M059J (cell line): Measurements from ENCODE around the gene PIM3. TPM values are rescaled to one million over a fixed set of nuclear protein-coding genes. Genes with fewer than 3 reads are reported as not detected.
"Not testable (repeated sequence)": the region's sequence is repeated elsewhere in the genome, so short reads cannot be mapped to it uniquely, and the experiment has no call there.

Experiments used
- DNase-seq: peaks from one replicate; pipeline ENCODE4 v3.0.0-alpha.2; 2012; ENCODE audit warnings: low read depth
- total RNA-seq: library from RNA; depleted of rRNA; stranded (reverse); fragments of >200 nt; shearing (Covaris generic); gene quantifications from 2 replicates; pipeline ENCODE4 v1.2.3, GENCODE V29; 2014

Gene PIM3
- total RNA-seq, 1 experiment from 2014 or later, result 44.2 TPM

DNA sequence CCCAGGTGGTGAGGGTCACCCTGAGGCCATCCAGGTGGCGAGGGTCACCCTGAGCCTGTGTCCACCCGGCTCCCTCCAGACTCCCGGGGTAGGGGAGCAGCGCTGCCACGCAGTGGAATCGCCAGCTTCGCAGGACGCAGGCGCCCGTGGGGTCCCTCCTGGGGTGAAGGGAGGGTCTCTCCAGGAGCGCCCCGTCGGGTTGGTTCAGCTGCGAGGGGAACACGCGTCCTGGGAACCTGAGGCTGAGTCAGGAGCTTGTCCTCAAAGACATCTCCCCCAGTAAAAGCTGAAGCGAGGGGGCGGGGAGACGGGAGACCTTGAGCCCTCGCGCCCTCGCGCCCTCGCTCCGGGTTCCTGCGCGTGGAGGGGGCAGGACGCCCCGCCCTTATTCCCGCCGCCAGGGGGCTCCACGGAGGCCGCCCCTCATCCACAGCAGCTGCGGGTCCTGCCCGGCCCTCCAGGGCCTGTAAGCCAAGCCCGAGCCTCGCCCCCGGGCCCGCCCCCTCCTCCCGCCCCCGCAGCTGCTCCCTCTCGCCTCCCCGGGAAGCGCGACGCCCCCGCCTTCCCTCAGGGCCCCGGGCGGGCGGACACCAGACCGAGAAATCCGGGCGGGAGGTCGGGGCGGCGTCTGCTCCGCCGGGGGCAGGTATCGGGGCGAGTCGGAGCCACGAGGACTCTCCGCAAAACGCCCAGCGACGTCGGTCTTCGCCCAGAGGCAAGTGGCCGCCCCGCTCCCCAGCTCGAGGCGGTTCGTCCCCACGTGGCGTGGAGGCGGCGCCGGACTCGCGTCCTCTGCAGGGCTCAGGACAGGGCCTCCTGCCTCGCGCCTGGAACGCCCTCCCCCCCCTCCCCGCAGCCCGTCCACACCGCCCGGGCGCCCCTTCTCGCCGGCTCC, 22.8 kb downstream of the PIM3 start:
- DNase-seq, result no peak

DNA sequence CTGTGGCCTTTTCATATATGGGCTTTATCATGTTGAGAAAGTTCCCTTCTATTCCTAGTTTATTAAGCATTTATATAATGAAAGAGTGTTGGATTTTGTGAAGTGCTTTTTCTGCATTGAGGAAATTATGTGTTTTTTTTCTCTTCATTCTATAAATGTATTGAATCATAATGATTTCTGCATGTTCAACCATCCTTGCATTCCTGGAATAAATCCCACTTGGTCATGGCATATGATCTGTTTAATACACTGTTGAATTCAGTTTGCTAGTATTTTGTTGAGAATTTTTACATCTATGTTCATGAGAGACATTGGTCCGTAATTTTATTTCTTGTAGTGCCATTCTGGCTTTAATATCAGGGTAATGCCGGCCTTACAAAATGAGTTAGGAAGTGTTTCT, 25.8 kb downstream of the PIM3 start:
- DNase-seq, result no peak

DNA sequence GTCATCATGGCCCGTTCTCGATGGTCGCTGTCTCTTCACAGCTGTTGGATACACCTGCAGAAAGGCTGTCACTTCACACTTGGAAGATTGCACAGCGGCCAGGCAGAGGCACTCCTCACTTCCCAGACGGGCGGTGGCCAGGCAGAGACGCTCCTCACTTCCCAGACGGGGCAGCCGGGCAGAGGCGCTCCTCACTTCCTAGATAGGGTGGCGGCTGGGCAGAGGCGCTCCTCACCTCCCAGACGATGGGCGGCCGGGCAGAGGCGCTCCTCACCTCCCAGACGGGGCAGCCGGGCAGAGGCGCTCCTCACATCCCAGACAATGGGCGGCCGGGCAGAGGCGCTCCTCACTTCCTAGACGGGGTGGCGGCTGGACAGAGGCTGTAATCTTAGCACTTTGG, 29.3 kb downstream of the PIM3 start:
- DNase-seq, result not testable (repeated sequence)

DNA sequence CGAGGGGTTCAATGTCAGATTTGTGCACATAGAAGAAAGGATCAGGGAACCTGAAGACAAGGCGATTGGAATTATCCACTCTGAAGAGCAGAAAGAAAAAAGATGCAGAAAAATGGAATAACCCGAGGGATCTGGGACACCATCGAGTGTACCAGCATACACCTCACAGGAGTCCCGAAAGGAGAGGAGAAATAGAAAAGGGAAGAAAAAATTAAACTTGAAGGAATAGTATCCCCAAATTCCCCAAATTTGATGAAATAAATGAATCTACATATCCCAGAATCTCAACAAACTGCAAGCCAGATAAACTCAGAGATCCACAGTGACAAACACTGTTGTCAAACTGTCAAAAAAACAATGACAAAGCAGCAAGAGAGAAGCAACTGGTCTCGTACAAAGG, 30.6 kb downstream of the PIM3 start:
- no peak for DNase-seq

DNA sequence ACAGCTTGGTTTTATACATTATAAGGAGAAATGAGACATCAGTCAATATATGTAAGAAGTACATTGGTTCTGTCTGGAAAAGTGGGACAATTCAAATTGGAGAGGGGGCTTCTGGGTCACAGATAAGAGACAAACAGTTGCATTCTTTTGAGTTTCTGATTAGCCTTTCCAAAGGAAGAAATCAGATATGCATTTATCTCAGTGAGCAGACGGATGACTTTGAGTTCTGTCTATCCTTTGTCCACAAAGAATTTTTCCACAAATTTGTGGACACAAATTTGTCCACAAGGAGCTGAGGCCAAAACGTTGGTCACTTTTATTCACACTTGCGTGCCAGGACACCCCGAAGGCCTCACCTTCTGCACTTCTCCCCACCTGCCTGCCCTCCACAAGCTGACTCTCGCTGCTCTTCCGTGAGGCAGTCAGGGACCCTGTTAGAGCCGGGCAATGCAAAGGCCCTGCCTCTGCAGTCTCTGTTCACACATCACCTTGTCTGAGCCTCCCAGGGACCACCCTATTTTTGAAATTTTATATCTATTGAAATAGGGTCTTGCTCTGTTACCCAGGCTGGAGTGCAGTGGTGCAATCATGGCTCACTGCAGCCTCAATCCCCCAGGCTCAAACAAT, 31.4 kb downstream of the PIM3 start:
- no peak for DNase-seq

DNA sequence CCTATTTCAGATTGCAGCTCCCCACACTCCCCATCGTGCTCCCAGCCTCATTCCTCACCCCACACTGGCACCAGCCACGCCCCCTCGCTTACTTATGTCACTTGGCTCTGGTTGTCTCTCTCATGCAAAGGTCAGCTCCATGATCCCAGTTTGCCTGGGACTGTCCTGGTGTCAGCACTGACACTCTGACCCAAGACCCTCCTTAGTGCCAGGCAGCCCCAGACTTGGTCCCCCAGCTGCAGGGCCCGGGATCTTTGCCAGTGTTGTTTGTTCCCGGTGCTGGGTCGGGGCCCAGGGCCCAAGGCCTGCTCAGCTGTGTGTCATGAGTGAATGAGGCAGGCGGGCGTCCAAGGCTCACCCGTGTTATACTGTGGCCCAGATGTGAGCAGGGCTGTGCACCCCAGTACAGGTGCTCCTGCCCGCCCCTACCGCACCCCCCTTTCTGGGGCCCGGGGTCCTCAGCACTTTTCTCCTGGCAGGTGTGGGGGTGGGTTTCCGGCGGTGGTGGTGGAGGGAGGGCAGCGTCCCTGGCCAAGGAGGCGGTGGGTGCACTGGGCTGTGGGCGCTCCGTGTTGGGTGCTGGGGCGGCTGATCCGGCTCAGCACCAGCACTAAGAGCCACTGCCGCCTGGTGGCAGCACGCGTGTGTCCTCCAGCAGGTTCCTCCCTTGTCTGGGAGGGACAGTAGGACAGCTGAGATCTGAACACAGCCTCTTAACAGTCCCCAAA, 32.5 kb downstream of the PIM3 start:
- DNase-seq, result peak; percentile 50

DNA sequence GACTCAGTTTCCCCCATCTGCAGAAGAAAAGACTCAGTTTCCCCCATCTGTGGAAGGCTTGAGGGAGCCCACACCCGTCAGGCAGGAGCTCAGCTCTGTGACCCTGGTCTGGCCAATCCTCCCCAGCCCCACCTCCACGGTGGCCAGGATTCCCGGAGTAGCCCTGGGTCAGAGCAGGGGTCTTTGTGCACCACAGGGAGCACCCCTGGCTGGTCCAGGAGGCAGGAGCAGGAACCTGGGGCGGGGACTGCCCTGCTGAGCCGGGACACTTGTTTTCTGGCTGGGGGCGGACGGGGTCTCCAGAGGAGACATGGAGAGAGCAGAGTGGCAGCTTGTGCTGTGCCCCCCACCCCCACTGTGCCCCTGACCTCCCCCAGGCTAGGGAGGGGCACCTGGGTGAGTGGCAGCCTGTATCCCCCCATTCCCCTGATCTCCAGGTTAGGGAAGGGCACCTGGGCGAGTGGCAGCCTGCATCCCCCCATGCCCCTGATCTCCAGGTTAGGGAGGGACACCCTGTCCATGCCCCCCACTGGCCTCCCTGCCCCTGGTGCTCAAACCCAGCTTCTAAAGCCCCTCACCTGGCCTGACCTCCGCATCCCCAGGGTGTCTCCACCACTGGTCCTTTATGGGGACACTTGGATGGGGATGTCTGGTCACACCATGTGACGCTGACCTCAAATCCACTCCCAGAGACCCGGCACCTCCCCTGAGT, 33.2 kb downstream of the PIM3 start:
- DNase-seq, result no peak

DNA sequence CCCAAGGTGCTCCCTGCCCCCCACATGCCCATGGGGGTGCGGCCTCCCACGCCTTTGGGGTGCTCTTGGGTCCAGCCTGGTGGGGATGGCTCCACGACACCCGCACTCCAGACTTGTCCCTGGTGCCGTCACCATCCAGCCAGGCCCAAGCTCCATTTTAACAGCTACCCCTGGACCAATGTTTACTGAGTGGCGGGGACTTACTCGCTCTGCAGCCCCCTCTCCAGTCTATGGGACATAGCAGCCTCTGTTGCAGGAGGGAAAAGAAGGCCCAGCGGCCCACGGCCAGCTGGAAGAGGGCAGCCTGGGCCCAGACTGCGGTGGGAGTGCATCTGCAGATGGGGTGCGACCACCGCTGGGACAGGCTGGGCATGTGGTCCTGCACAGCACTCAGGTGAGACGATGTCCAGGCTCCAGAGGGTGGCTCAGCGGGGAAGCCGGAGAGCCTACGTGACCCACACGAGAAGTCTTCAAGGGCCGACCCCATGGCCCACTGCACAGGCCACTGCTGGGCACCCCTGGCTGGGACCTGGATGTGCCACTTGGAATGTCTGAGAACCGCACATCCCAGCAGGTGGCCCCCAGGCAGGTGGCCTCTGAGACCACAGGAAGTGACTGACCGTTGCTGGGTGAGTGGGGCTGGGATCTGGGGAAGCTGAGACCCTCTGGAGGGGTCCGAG, 33.9 kb downstream of the PIM3 start:
- DNase-seq, result no peak

DNA sequence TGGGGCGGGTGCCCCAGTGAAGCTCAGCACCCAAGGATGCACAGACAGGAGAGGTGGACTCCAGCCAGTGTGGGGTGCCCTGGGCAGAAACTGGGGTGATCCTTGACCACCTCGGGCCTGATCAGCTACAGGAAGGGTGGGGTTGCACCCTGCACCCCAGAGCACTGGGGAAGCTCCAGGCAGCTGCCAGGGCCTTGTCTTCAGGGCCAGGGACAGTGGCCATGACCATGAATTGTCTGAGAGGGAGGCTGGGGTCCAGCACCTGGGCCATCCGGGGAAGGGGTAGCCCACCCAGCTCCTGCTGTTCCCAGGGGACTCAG, 34.4 kb downstream of the PIM3 start:
- DNase-seq, result no peak

DNA sequence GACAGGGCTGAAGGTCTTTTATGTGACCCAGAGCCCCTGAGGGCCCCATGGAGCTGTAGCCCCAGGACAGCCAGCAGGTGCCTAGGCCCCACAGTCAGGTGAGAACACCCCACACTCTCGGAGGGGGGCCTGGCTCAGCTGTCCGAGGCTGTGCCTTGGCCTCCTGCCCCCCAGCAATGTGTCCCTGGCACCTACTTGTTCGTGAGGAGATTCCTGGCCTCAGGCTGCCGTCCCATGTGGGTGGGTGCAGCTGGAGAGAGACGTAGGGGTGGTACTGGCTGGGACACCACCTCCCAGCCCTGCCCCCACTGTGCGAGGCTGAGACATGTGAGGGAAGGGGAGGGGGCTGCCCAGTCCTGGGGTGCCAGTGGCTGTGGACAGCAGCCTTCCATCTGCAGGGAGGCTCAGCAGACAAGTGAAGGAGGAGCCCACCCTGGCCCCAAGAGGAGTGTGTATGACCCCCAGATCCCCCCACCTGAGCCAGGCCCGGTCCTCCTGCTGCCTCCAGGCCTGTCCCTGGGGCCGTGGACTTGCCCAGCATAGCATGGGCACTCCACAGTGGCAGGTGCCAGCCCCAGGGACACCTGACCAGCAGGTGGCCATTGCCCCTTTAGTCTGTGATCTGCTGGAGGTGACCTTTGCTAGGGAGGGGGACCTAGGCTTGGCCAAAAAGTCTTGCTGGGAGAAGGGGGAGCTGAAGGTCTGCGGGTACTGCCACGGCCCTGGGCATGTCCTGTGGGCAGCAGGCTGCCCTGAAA, 35.0 kb downstream of the PIM3 start:
- no peak for DNase-seq

DNA sequence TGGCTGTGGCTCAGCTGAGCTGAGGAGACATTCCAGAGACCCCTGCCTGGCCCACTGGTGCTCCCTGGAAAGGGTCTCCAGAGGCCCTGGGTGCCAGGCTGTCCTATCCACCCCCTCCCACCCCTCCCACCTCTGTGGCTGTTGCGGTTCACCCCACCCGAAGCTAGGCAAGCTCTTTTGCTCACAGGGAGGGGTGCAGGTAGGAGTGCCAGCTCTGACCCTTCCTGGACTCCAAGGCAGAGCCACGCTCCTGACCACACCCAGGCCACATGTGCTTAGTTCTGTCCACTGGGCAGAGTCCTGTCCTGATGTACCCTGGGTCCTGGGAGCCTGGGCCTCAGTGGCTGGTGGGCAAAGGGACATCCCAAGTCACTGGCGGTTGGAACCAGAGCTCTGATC, 35.5 kb downstream of the PIM3 start:
- no peak for DNase-seq

DNA sequence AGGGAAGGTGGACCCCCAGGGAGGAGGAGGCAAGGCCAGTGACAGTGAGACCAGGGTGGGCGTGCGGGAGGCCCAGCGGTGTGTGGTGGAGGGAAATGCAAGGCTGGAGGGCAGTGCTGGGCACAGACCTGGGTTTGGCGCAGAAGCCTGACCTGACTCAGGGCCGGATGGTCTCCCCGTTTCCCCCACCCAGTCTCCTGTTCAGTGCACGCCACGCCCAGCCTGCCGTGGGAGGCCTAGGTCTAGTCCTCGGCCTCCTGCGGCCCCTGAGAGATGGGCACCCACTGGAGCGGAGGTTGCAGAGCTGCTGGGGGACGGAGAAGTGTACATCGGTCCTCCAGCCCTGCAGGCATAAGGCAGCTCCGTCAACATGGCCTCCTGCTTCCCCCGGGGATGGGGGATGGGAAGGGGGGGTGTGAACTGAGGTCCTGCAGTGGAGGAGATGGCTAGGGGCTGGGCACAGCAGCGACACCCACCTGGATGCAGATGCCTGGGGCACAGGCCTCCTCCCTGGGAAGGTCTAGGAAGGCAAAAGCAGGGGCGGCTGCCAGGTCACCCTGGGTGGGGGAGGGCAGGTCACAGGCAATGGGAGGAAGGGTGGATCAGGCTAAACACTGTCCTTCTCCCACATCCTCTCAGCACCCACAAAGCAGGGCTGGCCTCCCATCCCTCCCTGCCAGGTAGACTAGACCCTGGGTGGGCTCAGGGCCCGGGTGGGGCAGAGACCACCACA, 36.1 kb downstream of the PIM3 start:
- no peak for DNase-seq

DNA sequence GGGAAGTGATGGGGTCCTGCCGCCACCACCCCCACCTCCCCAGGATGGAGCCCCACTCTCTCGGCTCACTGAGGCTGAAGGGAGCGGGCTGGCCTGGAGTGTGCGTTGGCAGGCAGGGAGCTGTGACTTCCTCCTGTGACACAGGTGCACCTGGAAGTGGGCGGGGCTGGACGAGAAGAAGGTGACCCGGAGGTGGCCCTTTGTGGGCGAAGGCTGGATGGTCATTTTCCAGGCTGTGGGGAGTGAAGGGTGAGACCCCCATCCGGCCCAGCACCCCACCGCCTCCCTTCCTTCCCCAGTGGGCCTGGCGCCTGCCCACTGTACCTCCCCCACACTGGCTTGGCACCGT, 36.7 kb downstream of the PIM3 start:
- no peak for DNase-seq

DNA sequence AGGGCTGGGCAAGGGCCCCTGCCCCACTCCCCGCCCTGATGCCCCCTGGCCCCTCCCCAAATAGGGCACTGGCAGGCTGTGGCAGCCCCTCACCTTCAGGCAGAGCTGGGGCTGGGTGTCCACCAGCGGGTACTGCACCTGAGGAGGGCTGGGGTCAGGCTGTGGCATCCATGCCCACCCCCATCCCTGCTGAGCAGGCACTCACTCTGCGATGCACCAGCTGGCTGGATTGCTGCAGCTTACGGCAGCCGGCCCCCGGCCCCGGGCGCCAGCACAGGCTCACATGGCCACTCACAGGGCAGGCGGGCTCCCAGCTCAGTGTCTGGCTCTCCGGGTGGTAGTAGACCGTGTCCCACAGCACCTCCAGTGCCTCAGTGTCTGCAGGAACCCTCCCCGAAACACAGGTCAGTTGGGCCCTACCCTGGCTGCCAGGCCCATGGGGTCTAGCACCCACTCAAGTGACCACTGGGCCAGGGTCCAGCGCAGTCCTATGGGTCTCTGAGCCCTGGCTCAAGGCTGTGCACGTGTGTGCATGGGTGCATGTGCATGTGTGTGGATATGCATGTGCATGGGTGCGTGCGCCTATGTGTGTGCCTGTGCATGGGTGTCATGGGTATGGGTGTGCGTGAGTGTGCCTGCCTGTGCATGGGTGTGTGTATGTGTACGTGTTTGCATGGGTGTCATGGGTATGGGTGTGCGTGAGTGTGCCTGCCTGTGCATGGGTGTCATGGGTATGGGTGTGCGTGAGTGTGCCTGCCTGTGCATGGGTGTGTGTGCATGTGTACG, 37.6 kb downstream of the PIM3 start:
- no peak for DNase-seq

DNA sequence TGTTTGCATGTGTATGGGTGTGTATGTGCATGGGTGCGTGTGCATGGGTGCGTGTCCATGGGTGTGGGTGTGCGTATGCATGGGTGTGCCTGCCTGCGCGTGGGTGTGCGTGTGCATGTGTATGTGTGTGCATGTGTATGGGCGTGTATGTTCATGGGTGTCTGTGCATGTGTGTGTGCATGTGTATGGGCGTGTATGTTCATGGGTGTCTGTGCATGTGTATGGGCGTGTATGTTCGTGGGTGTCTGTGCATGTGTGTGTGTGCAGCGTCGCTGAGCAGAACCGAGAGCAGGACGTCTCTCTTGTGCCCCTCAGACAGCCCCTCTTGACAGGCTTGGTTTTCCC, 38.1 kb downstream of the PIM3 start:
- no peak for DNase-seq

DNA sequence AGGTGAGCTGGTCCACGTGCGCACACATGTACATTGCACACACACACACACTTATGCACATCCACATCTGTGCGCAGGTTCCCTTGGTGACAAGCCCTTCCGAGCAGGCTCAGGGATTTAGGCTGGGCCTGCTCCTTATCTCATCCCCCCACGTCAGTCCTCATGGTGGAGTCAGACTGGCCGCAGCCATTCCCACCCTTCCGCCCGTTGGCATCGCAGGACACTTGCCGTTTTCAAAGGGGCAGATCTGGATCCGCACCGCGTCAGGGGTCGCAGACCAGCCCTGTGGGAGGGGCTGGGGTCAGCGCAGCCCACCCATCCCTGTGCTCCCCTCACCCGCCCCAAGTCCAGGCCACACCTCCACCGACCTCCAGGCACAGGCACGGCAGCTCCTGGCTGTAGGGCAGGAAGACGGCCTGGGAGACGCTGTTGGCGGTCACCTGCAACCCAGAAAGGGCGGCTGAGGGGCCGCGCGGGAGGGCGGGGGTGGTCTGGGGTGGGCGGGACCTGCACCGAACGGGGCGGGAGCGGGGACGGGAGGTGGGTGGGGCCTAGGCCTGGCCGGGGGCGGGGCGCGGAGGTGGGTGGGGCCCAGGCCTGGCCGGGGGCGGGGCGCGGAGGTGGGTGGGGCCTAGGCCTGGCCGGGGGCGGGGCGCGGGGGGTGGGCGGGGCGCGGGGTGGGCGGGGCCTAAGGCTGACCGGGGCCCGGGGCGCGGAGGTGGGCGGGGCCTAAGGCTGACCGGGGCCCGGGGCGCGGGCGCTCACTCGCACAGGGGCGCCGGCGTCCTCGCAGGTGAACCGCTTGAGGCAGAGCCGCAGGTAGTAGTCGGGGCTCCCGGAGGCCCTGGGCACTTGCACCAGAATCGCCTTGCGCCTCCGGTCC, 38.7 kb downstream of the PIM3 start:
- no peak for DNase-seq

DNA sequence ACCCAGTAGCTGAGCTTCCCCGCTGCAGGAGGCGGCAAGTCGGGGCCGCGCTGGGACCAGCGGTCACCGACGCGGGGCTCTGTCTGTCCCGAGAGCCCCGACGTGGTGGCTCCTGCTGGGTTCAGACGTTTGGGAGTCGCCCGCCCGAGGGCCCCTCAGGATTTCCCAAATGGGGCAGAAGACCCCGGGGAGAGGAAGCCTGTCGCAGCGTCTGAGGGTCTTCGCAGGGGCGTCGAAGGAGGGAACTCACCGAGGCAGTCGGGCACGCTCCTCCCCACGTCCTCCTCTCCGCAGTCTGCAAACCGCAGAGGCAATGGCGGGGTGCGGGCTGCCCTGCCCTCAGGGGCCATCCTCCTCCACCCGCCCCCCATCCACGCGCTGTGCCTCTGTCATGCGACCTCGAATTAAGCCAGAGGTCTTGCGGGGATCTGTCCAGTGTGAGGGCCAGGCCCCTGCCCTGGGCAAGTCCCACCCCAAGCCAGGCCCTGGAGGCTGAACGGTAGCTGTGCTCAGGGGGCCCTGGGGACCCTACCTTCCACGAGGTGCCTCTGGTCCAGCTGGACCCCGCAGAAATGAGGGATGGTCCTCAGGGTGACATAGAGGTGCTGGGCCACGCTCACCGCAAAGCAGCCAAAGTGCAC, 39.5 kb downstream of the PIM3 start:
- DNase-seq, result no peak
